Right lobe of liver (tissue), 6 donors: ENCODE results near the gene TAS2R50. TPM values are rescaled to one million over a fixed set of nuclear protein-coding genes. Genes with fewer than 3 reads are reported as not detected.
A peak's percentile ranks its signal among the peaks of the same experiment; 100 is the strongest.

Experiments
- ATAC-seq, 4 donors: fragments of 200-7000 bp; cut with Tn5 transposase; one replicate each; pipeline ENCODE4 v1.9.1; 2020; ENCODE audit warnings: mild to moderate bottlenecking in 4 of 4, moderate library complexity in 4 of 4
- DNase-seq, 3 donors: peaks; one replicate each; pipeline ENCODE4 v3.0.0-alpha.2; 2020
- H3K27ac ChIP-seq, 3 donors: fragments of 200-600 bp; one replicate each; pipeline ENCODE4 v1.8.0; 2022
- H3K27me3 ChIP-seq, 2 donors: fragments of 200-600 bp; one replicate each; pipeline ENCODE4 v1.8.0; 2022
- H3K36me3 ChIP-seq, 4 donors: fragments of 200-600 bp; sonication (generic) in 1 of 4; one replicate each; pipeline versions ENCODE4 v1.5.1 to v1.8.0; 2017 to 2022; ENCODE audit warnings: control low read depth in 1 of 4
- H3K4me1 ChIP-seq, 4 donors: fragments of 200-600 bp; sonication (generic) in 1 of 4; one replicate each; pipeline versions ENCODE4 v1.5.1 to v1.8.0; 2017 to 2022; ENCODE audit warnings: control low read depth in 1 of 4
- H3K4me3 ChIP-seq, 3 donors: fragments of 200-600 bp; one replicate each; pipeline ENCODE4 v1.8.0; 2022
- H3K9me3 ChIP-seq, 4 donors: fragments of 200-600 bp; sonication (generic) in 1 of 4; one replicate each; pipeline versions ENCODE4 v1.5.1 to v1.8.0; 2017 to 2022; ENCODE audit warnings: control low read depth in 1 of 4
- CTCF ChIP-seq, 4 donors: fragments of 200-600 bp in 3 of 4; fragments of 450-650 bp in 1 of 4; IDR thresholded peaks; one replicate each; pipeline versions ENCODE4 v1.5.1 to v1.8.0; 2016 to 2022; ENCODE audit warnings: antibody characterized with exemption in 4 of 4, mild to moderate bottlenecking in 2 of 4
- POLR2A ChIP-seq: fragments of 450-650 bp; IDR thresholded peaks from one replicate; pipeline ENCODE4 v1.6.1; 2017; ENCODE audit warnings: antibody characterized with exemption, mild to moderate bottlenecking
- WGBS: methylation state at CpG from one replicate; pipeline ENCODE4 v1.1.6; 2018; ENCODE audit warnings: low coverage, low lambda C conversion rate; ENCODE audit not compliant: insufficient coverage; ENCODE audit errors: missing lambda C conversion rate; 5-methylcytosine and 5-hydroxymethylcytosine counted together
- intact Hi-C, 2 donors: fragments of 100-400 bp; cut with DNase I; formaldehyde crosslinking; loops; one replicate each; pipeline versions ENCODE4 v1.11.2 to v1.14.1; 2022
- total RNA-seq, 6 experiments: library from RNA; depleted of rRNA in 2 of 6; stranded (reverse); fragments of >200 nt in 2 of 6; fragmentation: NEBNext Ultra II Directional in 3 of 6; extraction: Animal tissue kit (Norgen Biotek cat#: 25700) in 3 of 6; gene quantifications; one replicate each; pipeline versions ENCODE4 v1.1.0 to v1.2.4, GENCODE V29; 2016 to 2023
- donor health status: DM: no; HTN: yes; CAD: no.
- donor health status: DM: no; HTN: no; CAD: no.
- donor health status: DM: no; HTN: no; CAD: no.
- donor health status: DM: no; HTN: yes; CAD: no.
- donor health status: DM: no; HTN: yes; CAD: no.

The TAS2R50 gene
- total RNA-seq, 6 experiments from 2014 or later = 0.60 to 1.7 (median 0.78) TPM

DNA sequence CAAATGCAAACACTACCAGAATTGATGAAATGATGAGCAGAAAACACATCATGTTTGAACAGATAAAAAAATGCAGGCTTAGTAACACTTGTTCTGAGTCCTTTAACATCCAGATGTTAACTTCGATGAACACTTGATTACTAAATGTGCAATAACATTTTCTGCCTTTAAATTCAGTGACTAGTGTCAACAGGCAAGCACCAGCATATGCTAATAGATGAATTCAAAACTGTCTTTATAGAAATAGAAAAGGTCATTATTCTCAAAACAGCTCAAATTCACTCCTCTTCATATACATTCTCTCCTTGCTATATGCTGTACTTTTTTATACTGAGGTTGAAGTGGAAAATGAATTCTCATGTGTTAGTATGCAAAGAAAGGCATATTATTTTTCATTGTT is 35.8 kb upstream of the TAS2R50 start, which contains the start of gene TAS2R19:
Gene TAS2R19, minus strand, starts transcription at position 101 of the 400 bp plus-strand sequence. Its CDS starts 49 bp downstream, at position 52.
- H3K27ac ChIP-seq = no peak within 1 kb of the TSS
- DNase-seq = no peak
- no peaks in the 10 kb centered on the region for H3K36me3 ChIP-seq
- TF ChIP-seq POLR2A (no peak), CTCF (IDR thresholded peaks at IDR 0.05) (no peak)
- ATAC-seq = no peak
- intact Hi-C loops = no loop called here
- H3K27me3 ChIP-seq = no peaks in the 10 kb centered on the region
- 89% methylated on average over 1 of the region's 1 CpG for WGBS
- H3K4me1 ChIP-seq = no peaks in the 10 kb centered on the region
- no peak within 1 kb of the TSS for H3K4me3 ChIP-seq
- no peaks in the 10 kb centered on the region for H3K9me3 ChIP-seq

- no peaks in the 10 kb centered on the region for H3K9me3 ChIP-seq
- intact Hi-C loops = no loop called here
- H3K4me3 ChIP-seq = no peak overlapping the region
- WGBS = 46% methylated on average over 1 of the region's 1 CpG
- no peak overlapping the region for H3K27ac ChIP-seq
- no peaks in the 10 kb centered on the region for H3K27me3 ChIP-seq
- no peak for TF ChIP-seq POLR2A
- no peak for TF ChIP-seq CTCF (IDR thresholded peaks at IDR 0.05)
- DNase-seq (no peak), ATAC-seq (no peak)
- no peaks in the 10 kb centered on the region for H3K36me3 ChIP-seq
- peaks cover 0 to 12% (median 4%) of the 10 kb centered on the region in 4 donors for H3K4me1 ChIP-seq
Observed at GRCh38 chr12:11016937-11017336, 30.2 kb upstream of the TAS2R50 start.

GRCh38 chr12:11015775-11016430 is 29.2 kb upstream of the TAS2R50 start:
- peaks cover 0 to 12% (median 4%) of the 10 kb centered on the region in 4 donors for H3K4me1 ChIP-seq
- no peak for TF ChIP-seq POLR2A
- no peak for TF ChIP-seq CTCF (IDR thresholded peaks at IDR 0.05)
- no peak overlapping the region for H3K4me3 ChIP-seq
- no peaks in the 10 kb centered on the region for H3K27me3 ChIP-seq
- intact Hi-C loops = no loop called here
- 64% methylated on average over 4 of the region's 4 CpGs for WGBS
- ATAC-seq = peak; percentile 65 to 89 (median 86)
- DNase-seq = no peak
- no peak overlapping the region for H3K27ac ChIP-seq
- no peaks in the 10 kb centered on the region for H3K9me3 ChIP-seq
- no peaks in the 10 kb centered on the region for H3K36me3 ChIP-seq

DNA sequence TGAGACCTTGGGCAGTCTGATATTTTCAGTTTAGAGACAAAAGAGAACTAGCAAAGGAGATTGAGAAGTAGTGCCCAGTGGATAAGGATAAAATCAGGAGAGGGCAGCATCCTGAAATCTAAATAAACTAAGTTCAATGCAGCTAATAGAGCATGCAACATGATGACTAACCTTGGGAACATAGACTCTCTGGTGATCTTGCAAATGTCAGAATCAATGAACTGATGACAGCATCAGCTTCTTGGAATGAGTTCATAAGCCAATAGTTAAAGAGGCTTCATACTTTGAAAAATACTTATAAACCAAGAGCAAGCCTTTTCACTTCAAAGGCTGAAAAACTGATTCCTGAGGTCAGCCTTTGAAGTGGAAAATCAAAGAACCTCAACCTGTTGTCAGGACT is 27.5 kb upstream of the TAS2R50 start:
- ATAC-seq = no peak
- H3K4me1 ChIP-seq = peaks cover 0 to 12% (median 4%) of the 10 kb centered on the region in 4 donors
- no peaks in the 10 kb centered on the region for H3K27me3 ChIP-seq
- no peak for DNase-seq
- no peak overlapping the region for H3K4me3 ChIP-seq
- intact Hi-C loops = no loop called here
- no peaks in the 10 kb centered on the region for H3K36me3 ChIP-seq
- TF ChIP-seq POLR2A (no peak), CTCF (IDR thresholded peaks at IDR 0.05) (no peak)
- H3K9me3 ChIP-seq = no peaks in the 10 kb centered on the region
- H3K27ac ChIP-seq = no peak overlapping the region

DNA sequence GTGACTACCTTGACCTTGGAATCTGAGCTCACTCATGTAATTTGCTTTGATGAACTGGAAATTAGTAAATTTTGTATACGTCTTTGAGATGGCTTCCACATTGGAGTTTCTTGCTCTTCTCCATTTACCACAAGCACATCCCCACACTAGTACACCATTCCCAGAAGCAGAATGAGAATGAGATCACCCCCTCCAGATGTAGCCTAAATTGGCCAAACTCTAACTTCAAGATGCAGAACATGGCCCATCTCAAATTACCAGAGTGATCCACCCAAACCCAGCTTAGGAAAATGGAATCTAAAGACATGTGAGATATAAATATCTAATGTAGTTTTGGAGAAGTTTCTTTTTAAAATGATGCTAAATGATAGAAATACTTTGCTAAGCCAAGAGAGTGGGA is 20.9 kb upstream of the TAS2R50 start:
- no peak for TF ChIP-seq CTCF (IDR thresholded peaks at IDR 0.05)
- no peak for TF ChIP-seq POLR2A
- no peak overlapping the region for H3K4me3 ChIP-seq
- H3K36me3 ChIP-seq = no peaks in the 10 kb centered on the region
- ATAC-seq (no peak), DNase-seq (no peak)
- no peaks in the 10 kb centered on the region for H3K9me3 ChIP-seq
- no peaks in the 10 kb centered on the region for H3K4me1 ChIP-seq
- no peaks in the 10 kb centered on the region for H3K27me3 ChIP-seq
- no peak overlapping the region for H3K27ac ChIP-seq
- WGBS = 94% methylated on average over 1 of the region's 1 CpG
- intact Hi-C loops = no loop called here
